ENCODE data around the gene HES4.

HES4 gene

GRCh38 chr1:1040004-1040991 is 40.4 kb upstream of the HES4 start:
- TF ChIP-seq CTCF (IDR thresholded peaks at IDR 0.05; ENCODE audit: low read depth, low read length) = no peak
- H3K4me3 ChIP-seq (replicated peaks in 1 of 2; ENCODE audit: low read depth in 2 of 2, low read length in 2 of 2) = peak overlapping the region; percentile 37 to 40
- DNase-seq (ENCODE audit: low read depth in 2 of 2) = peak; percentile 72 to 84

- no peak for DNase-seq (ENCODE audit: low read depth in 2 of 2)
- no peak overlapping the region for H3K4me3 ChIP-seq (replicated peaks in 1 of 2; ENCODE audit: low read depth in 2 of 2, low read length in 2 of 2)
- TF ChIP-seq CTCF (IDR thresholded peaks at IDR 0.05; ENCODE audit: low read depth, low read length) = no peak
These were observed 39.4 kb upstream of the HES4 start for GRCh38 chr1:1039145-1039910.

- H3K4me3 ChIP-seq (replicated peaks in 1 of 2; ENCODE audit: low read depth in 2 of 2, low read length in 2 of 2) = no peak overlapping the region
- DNase-seq (ENCODE audit: low read depth in 2 of 2) = no peak
- TF ChIP-seq CTCF (IDR thresholded peaks at IDR 0.05; ENCODE audit: low read depth, low read length) = no peak
These were observed 38.8 kb upstream of the HES4 start for GRCh38 chr1:1038694-1039093.

- no peak for DNase-seq (ENCODE audit: low read depth in 2 of 2)
- TF ChIP-seq CTCF (IDR thresholded peaks at IDR 0.05; ENCODE audit: low read depth, low read length) = no peak
- no peak overlapping the region for H3K4me3 ChIP-seq (replicated peaks in 1 of 2; ENCODE audit: low read depth in 2 of 2, low read length in 2 of 2)
These were observed 37.8 kb upstream of the HES4 start for GRCh38 chr1:1037366-1038327.

- no peak for DNase-seq (ENCODE audit: low read depth in 2 of 2)
- no peak overlapping the region for H3K4me3 ChIP-seq (replicated peaks in 1 of 2; ENCODE audit: low read depth in 2 of 2, low read length in 2 of 2)
- no peak for TF ChIP-seq CTCF (IDR thresholded peaks at IDR 0.05; ENCODE audit: low read depth, low read length)
These were observed 35.5 kb upstream of the HES4 start for GRCh38 chr1:1035291-1035943.

- no peak for TF ChIP-seq CTCF (IDR thresholded peaks at IDR 0.05; ENCODE audit: low read depth, low read length)
- no peak overlapping the region for H3K4me3 ChIP-seq (replicated peaks in 1 of 2; ENCODE audit: low read depth in 2 of 2, low read length in 2 of 2)
- DNase-seq (ENCODE audit: low read depth in 2 of 2) = no peak
These were observed 34.5 kb upstream of the HES4 start for GRCh38 chr1:1034439-1034781.
